ENCODE data around the gene ETV3. TPM values are rescaled to one million over a fixed set of nuclear protein-coding genes. Genes with fewer than 3 reads are reported as not detected.
A peak's percentile ranks its signal among the peaks of the same experiment; 100 is the strongest.

ETV3 gene
- total and polyA plus RNA-seq, 2 of the 13 experiments (the other 11 are each of a cell fraction or from before 2014, with no cell fraction given): 4.2 to 5.8 TPM

GRCh38 chr1:157116737-157117103 lies 21.5 kb downstream of the ETV3 start (continued):
- TF ChIP-seq ZNF503 (CRISPR knock-in tag; IDR thresholded peaks at IDR 0.05) (no peak), ZNF770 (CRISPR knock-in tag; IDR thresholded peaks at IDR 0.05) (no peak), KLF9 (CRISPR knock-in tag; IDR thresholded peaks at IDR 0.05; ENCODE audit: low read depth) (no peak), ZNF7 (CRISPR knock-in tag; IDR thresholded peaks at IDR 0.05) (no peak), EHMT2 (IDR thresholded peaks at IDR 0.05; ENCODE audit: borderline replicate concordance, low read depth, low read length) (no peak), SMYD3 (CRISPR knock-in tag; IDR thresholded peaks at IDR 0.05) (no peak), ZKSCAN5 (CRISPR knock-in tag; IDR thresholded peaks at IDR 0.05) (no peak), GMEB2 (CRISPR knock-in tag; IDR thresholded peaks at IDR 0.05; ENCODE audit: low read depth) (no peak), ZNF776 (CRISPR knock-in tag; IDR thresholded peaks at IDR 0.05) (no peak), KDM4B (CRISPR knock-in tag; IDR thresholded peaks at IDR 0.05) (no peak), ZFP41 (CRISPR knock-in tag; IDR thresholded peaks at IDR 0.05; ENCODE audit: borderline replicate concordance) (no peak), CHD4 (IDR thresholded peaks at IDR 0.05; ENCODE audit: borderline replicate concordance, low read length) (peak; percentile 41; the same call in 1 of the 2 replicates), ZNF260 (CRISPR knock-in tag; IDR thresholded peaks at IDR 0.05; ENCODE audit: borderline replicate concordance, low read depth) (no peak), CCAR2 (optimal IDR thresholded peaks at IDR 0.05; ENCODE audit: low read depth, low read length) (no peak), KLF12 (CRISPR knock-in tag; IDR thresholded peaks at IDR 0.05; ENCODE audit: borderline replicate concordance) (no peak), ZNF703 (CRISPR knock-in tag; IDR thresholded peaks at IDR 0.05; ENCODE audit: borderline replicate concordance) (no peak), ZMYM3 (CRISPR knock-in tag; IDR thresholded peaks at IDR 0.05) (peak; percentile 70)
